ENCODE data around the gene UXS1. TPM values are rescaled to one million over a fixed set of nuclear protein-coding genes. Genes with fewer than 3 reads are reported as not detected.

The UXS1 gene
- total RNA-seq, 4 donors from 2014 or later: 31.0 to 42.4 (median 36.8) TPM

- no peak overlapping the region for H3K27ac ChIP-seq (replicated peaks in 1 of 4)
- 83% methylated on average over 9 of the region's 12 CpGs for WGBS
- intact Hi-C loops (cut with DNase I): loop anchor here (10.0 kb wide), 1 partner anchor 88 kb away; the partner anchor contains the start of gene UXS1
- no peak for DNase-seq (ENCODE audit: extremely low spot score)
- no peaks in the 10 kb centered on the region for H3K27me3 ChIP-seq
- H3K9me3 ChIP-seq: no peaks in the 10 kb centered on the region
- H3K4me1 ChIP-seq: peaks cover 0 to 23% (median 13%) of the 10 kb centered on the region in 4 donors
- H3K36me3 ChIP-seq: peaks cover 0 to 34% (median 23%) of the 10 kb centered on the region in 4 donors
- no peak for TF ChIP-seq POLR2A (IDR thresholded peaks at IDR 0.05; ENCODE audit: low read depth)
- no peak for TF ChIP-seq EP300 (IDR thresholded peaks at IDR 0.05)
- TF ChIP-seq CTCF (IDR thresholded peaks at IDR 0.05): no peak
- TF ChIP-seq POLR2AphosphoS5 (IDR thresholded peaks at IDR 0.05): no peak
- H3K4me3 ChIP-seq: no peak overlapping the region
These were observed 87.2 kb downstream of the UXS1 start for GRCh38 chr2:106106622-106107508.

- Histone ChIP-seq H3K9me3 (no peaks in the 10 kb centered on the region), H3K27ac (replicated peaks in 1 of 4) (no peak overlapping the region), H3K4me1 (peaks cover 0 to 23% (median 13%) of the 10 kb centered on the region in 4 donors), H3K4me3 (no peak overlapping the region), H3K27me3 (no peaks in the 10 kb centered on the region), H3K36me3 (peaks cover 0 to 29% (median 16%) of the 10 kb centered on the region in 4 donors)
- 89% methylated on average over 12 of the region's 16 CpGs for WGBS
- intact Hi-C loops (cut with DNase I): loop anchor here (10.0 kb wide), 1 partner anchor 89 kb away; the partner anchor contains the start of gene UXS1
- DNase-seq (ENCODE audit: extremely low spot score): peak; percentile 84
- TF ChIP-seq EP300 (IDR thresholded peaks at IDR 0.05): no peak
- TF ChIP-seq CTCF (IDR thresholded peaks at IDR 0.05): no peak
- no peak for TF ChIP-seq POLR2AphosphoS5 (IDR thresholded peaks at IDR 0.05)
- no peak for TF ChIP-seq POLR2A (IDR thresholded peaks at IDR 0.05; ENCODE audit: low read depth)
These were observed 88.8 kb downstream of the UXS1 start for GRCh38 chr2:106105151-106105922.

- intact Hi-C loops (cut with DNase I): loop anchor here (5.0 to 10.0 kb wide), 3 partner anchors 90 to 527 kb away; partner anchors contain the start of gene UXS1
These were observed 89.6 kb downstream of the UXS1 start for GRCh38 chr2:106104332-106105062.

More at GRCh38 chr2:106104332-106105062, 89.6 kb downstream of the UXS1 start:
- Histone ChIP-seq H3K27me3 (no peaks in the 10 kb centered on the region), H3K36me3 (peaks cover 0 to 29% (median 20%) of the 10 kb centered on the region in 4 donors), H3K4me1 (peaks cover 0 to 23% (median 13%) of the 10 kb centered on the region in 4 donors), H3K9me3 (no peaks in the 10 kb centered on the region), H3K27ac (replicated peaks in 1 of 4) (no peak overlapping the region), H3K4me3 (no peak overlapping the region)
- DNase-seq (ENCODE audit: extremely low spot score): peak; percentile 92
- WGBS: 53% methylated on average over 16 of the region's 16 CpGs
- TF ChIP-seq CTCF (IDR thresholded peaks at IDR 0.05) (peak in 2 of 3 experiments; percentile 90 to 94), POLR2AphosphoS5 (IDR thresholded peaks at IDR 0.05) (no peak), EP300 (IDR thresholded peaks at IDR 0.05) (no peak)
